ENCODE measurements around the gene RNF181.

GRCh38 chr2:85623991-85624390, 28.4 kb downstream of the RNF181 start:
- TF ChIP-seq REST (IDR thresholded peaks at IDR 0.05; ENCODE audit: insufficient read depth in 1 of 2, low read depth in 2 of 2, low read length in 2 of 2), result no peak
- no peak for TF ChIP-seq POLR2AphosphoS5 (IDR thresholded peaks at IDR 0.05; ENCODE audit: low read depth, low read length)

Measured in PFSK-1 (cell line).